Measurements from ENCODE around the gene PTGS1. TPM values are rescaled to one million over a fixed set of nuclear protein-coding genes. Genes with fewer than 3 reads are reported as not detected.
"Not testable (repeated sequence)": the region's sequence is repeated elsewhere in the genome, so short reads cannot be mapped to it uniquely, and the experiment has no call there.

Gene PTGS1
- total RNA-seq, 2 donors from 2014 or later = 0.17 to 0.58 TPM

- H3K4me1 Mint-ChIP-seq (ENCODE audit: low read depth) = peaks cover 16% of the 10 kb centered on the region
- peaks cover 4 to 11% of the 10 kb centered on the region in 2 donors for H3K9me3 Mint-ChIP-seq
- no peak for ATAC-seq (replicated peaks in 1 of 2)
- DNase-seq = no peak
- H3K27ac Mint-ChIP-seq = no peak overlapping the region
- H3K27me3 Mint-ChIP-seq (ENCODE audit: low read depth) = peaks cover 7% of the 10 kb centered on the region
- H3K4me3 Mint-ChIP-seq = no peak overlapping the region
- H3K36me3 Mint-ChIP-seq (ENCODE audit: insufficient read depth in 2 of 2) = peaks cover 2 to 9% of the 10 kb centered on the region in 2 donors
These were observed 31.1 kb downstream of the PTGS1 start for GRCh38 chr9:122401896-122402295.

GRCh38 chr9:122402403-122402871 lies 31.6 kb downstream of the PTGS1 start:
- H3K4me1 Mint-ChIP-seq (ENCODE audit: low read depth) = peaks cover 16% of the 10 kb centered on the region
- peak; percentile 71 to 72 for DNase-seq
- H3K9me3 Mint-ChIP-seq = peaks cover 4 to 11% of the 10 kb centered on the region in 2 donors
- H3K36me3 Mint-ChIP-seq (ENCODE audit: insufficient read depth in 2 of 2) = peaks cover 2 to 9% of the 10 kb centered on the region in 2 donors
- peaks cover 5% of the 10 kb centered on the region for H3K27me3 Mint-ChIP-seq (ENCODE audit: low read depth)
- ATAC-seq (replicated peaks in 1 of 2) = peak; percentile 93 to 96
- H3K4me3 Mint-ChIP-seq = peak overlapping the region; percentile 21 to 39
- H3K27ac Mint-ChIP-seq = peak overlapping the region; percentile 91

- Mint-ChIP-seq H3K4me1 (ENCODE audit: low read depth) (peaks cover 16% of the 10 kb centered on the region), H3K27ac (peak overlapping the region; percentile 91), H3K9me3 (peaks cover 4 to 11% of the 10 kb centered on the region in 2 donors), H3K4me3 (peak overlapping the region in 1 of 2 donors; percentile 39), H3K27me3 (ENCODE audit: low read depth) (peaks cover under 1% of the 10 kb centered on the region), H3K36me3 (ENCODE audit: insufficient read depth in 2 of 2) (peaks cover 2 to 9% of the 10 kb centered on the region in 2 donors)
- no peak for ATAC-seq (replicated peaks in 1 of 2)
- no peak for DNase-seq
These were observed 32.0 kb downstream of the PTGS1 start for GRCh38 chr9:122402874-122403273.

- Mint-ChIP-seq H3K4me3 (no peak overlapping the region), H3K9me3 (peaks cover 4 to 11% of the 10 kb centered on the region in 2 donors), H3K27ac (no peak overlapping the region), H3K36me3 (ENCODE audit: insufficient read depth in 2 of 2) (peaks cover 2 to 9% of the 10 kb centered on the region in 2 donors), H3K4me1 (ENCODE audit: low read depth) (peaks cover 16% of the 10 kb centered on the region), H3K27me3 (ENCODE audit: low read depth) (no peaks in the 10 kb centered on the region)
- ATAC-seq (replicated peaks in 1 of 2) (no peak), DNase-seq (no peak)
These were observed 32.7 kb downstream of the PTGS1 start for GRCh38 chr9:122403381-122404000.

GRCh38 chr9:122405304-122406069 lies 34.7 kb downstream of the PTGS1 start:
- not testable (repeated sequence) for H3K9me3 Mint-ChIP-seq; H3K27ac Mint-ChIP-seq; H3K27me3 Mint-ChIP-seq (ENCODE audit: low read depth); H3K36me3 Mint-ChIP-seq (ENCODE audit: insufficient read depth in 2 of 2); ATAC-seq (replicated peaks in 1 of 2); DNase-seq
- Mint-ChIP-seq H3K4me1 (ENCODE audit: low read depth) (peaks cover 16% of the 10 kb centered on the region), H3K4me3 (peak overlapping the region in 1 of 2 donors; percentile 79)

GRCh38 chr9:122406070-122406890 lies 35.5 kb downstream of the PTGS1 start:
- Mint-ChIP-seq H3K36me3 (ENCODE audit: insufficient read depth in 2 of 2) (peaks cover 2% of the 10 kb centered on the region in 2 donors), H3K27ac (no peak overlapping the region), H3K9me3 (peaks cover 0 to 4% of the 10 kb centered on the region in 2 donors), H3K4me3 (peak overlapping the region in 1 of 2 donors; percentile 79), H3K4me1 (ENCODE audit: low read depth) (peaks cover 16% of the 10 kb centered on the region), H3K27me3 (ENCODE audit: low read depth) (no peaks in the 10 kb centered on the region)
- peak in 1 of 2 donors; percentile 38 for ATAC-seq (replicated peaks in 1 of 2)
- DNase-seq = peak in 1 of 2 donors; percentile 12

- not testable (repeated sequence) for H3K27me3 Mint-ChIP-seq (ENCODE audit: low read depth); DNase-seq; H3K27ac Mint-ChIP-seq; ATAC-seq (replicated peaks in 1 of 2); H3K4me1 Mint-ChIP-seq (ENCODE audit: low read depth); H3K4me3 Mint-ChIP-seq; H3K36me3 Mint-ChIP-seq (ENCODE audit: insufficient read depth in 2 of 2); H3K9me3 Mint-ChIP-seq
These were observed 43.3 kb downstream of the PTGS1 start for GRCh38 chr9:122414108-122414507.

- H3K9me3 Mint-ChIP-seq = peaks cover 4 to 7% of the 10 kb centered on the region in 2 donors
- no peak overlapping the region for H3K27ac Mint-ChIP-seq
- no peak for DNase-seq
- no peaks in the 10 kb centered on the region for H3K4me1 Mint-ChIP-seq (ENCODE audit: low read depth)
- H3K4me3 Mint-ChIP-seq = no peak overlapping the region
- no peaks in the 10 kb centered on the region for H3K27me3 Mint-ChIP-seq (ENCODE audit: low read depth)
- ATAC-seq (replicated peaks in 1 of 2) = no peak
- H3K36me3 Mint-ChIP-seq (ENCODE audit: insufficient read depth in 2 of 2) = peaks cover 0 to 16% of the 10 kb centered on the region in 2 donors
These were observed 47.2 kb downstream of the PTGS1 start for GRCh38 chr9:122418016-122418415.

GRCh38 chr9:122420315-122420714 lies 49.5 kb downstream of the PTGS1 start:
- no peak overlapping the region for H3K4me3 Mint-ChIP-seq
- DNase-seq = no peak
- H3K27me3 Mint-ChIP-seq (ENCODE audit: low read depth) = no peaks in the 10 kb centered on the region
- no peak overlapping the region for H3K27ac Mint-ChIP-seq
- no peak for ATAC-seq (replicated peaks in 1 of 2)
- H3K36me3 Mint-ChIP-seq (ENCODE audit: insufficient read depth in 2 of 2) = peaks cover 0 to 16% of the 10 kb centered on the region in 2 donors
- peaks cover 7 to 9% of the 10 kb centered on the region in 2 donors for H3K9me3 Mint-ChIP-seq
- no peaks in the 10 kb centered on the region for H3K4me1 Mint-ChIP-seq (ENCODE audit: low read depth)

- DNase-seq = no peak
These were observed 54.3 kb downstream of the PTGS1 start for GRCh38 chr9:122425087-122425486.

GRCh38 chr9:122426723-122427122 lies 55.9 kb downstream of the PTGS1 start:
- peaks cover 3 to 10% of the 10 kb centered on the region in 2 donors for H3K36me3 Mint-ChIP-seq (ENCODE audit: insufficient read depth in 2 of 2)
- peaks cover 9 to 12% of the 10 kb centered on the region in 2 donors for H3K9me3 Mint-ChIP-seq
- ATAC-seq (replicated peaks in 1 of 2) = no peak
- H3K4me1 Mint-ChIP-seq (ENCODE audit: low read depth) = no peaks in the 10 kb centered on the region
- H3K27ac Mint-ChIP-seq = no peak overlapping the region
- no peak for DNase-seq
- H3K4me3 Mint-ChIP-seq = no peak overlapping the region
- peaks cover 12% of the 10 kb centered on the region for H3K27me3 Mint-ChIP-seq (ENCODE audit: low read depth)

More at GRCh38 chr9:122425087-122425486, 54.3 kb downstream of the PTGS1 start:
- H3K27ac Mint-ChIP-seq = no peak overlapping the region
- H3K4me1 Mint-ChIP-seq (ENCODE audit: low read depth) = no peaks in the 10 kb centered on the region
- ATAC-seq (replicated peaks in 1 of 2) = no peak
- peaks cover 3 to 10% of the 10 kb centered on the region in 2 donors for H3K36me3 Mint-ChIP-seq (ENCODE audit: insufficient read depth in 2 of 2)
- peaks cover 6% of the 10 kb centered on the region for H3K27me3 Mint-ChIP-seq (ENCODE audit: low read depth)
- no peak overlapping the region for H3K4me3 Mint-ChIP-seq
- peaks cover 6 to 10% of the 10 kb centered on the region in 2 donors for H3K9me3 Mint-ChIP-seq

GRCh38 chr9:122442568-122442967 lies 71.7 kb downstream of the PTGS1 start:
- Mint-ChIP-seq H3K36me3 (ENCODE audit: insufficient read depth in 2 of 2) (no peaks in the 10 kb centered on the region), H3K4me3 (no peak overlapping the region), H3K27ac (no peak overlapping the region), H3K27me3 (ENCODE audit: low read depth) (peaks cover 6% of the 10 kb centered on the region), H3K4me1 (ENCODE audit: low read depth) (no peaks in the 10 kb centered on the region), H3K9me3 (no peaks in the 10 kb centered on the region)
- ATAC-seq (replicated peaks in 1 of 2) (no peak), DNase-seq (no peak)

Data from activated T-cell treated with anti-CD3 and anti-CD28 coated beads, Interleukin-2, amount 50 U/mL, for 72 hours (primary cell).